Heart left ventricle (tissue), 13 donors: Measurements from ENCODE around the gene GUCA2A.

Experiments used
- CTCF ChIP-seq, 12 donors: fragments of 200-600 bp; sonication (generic) in 4 of 12; IDR thresholded peaks; one replicate each; pipeline versions ENCODE4 v1.5.0 to v1.8.0; 2018 to 2022; ENCODE audit warnings: antibody characterized with exemption in 12 of 12, mild to moderate bottlenecking in 5 of 12
- POLR2A ChIP-seq, 2 donors: fragments of 450-650 bp; IDR thresholded peaks; one replicate each; pipeline ENCODE4 v1.6.1; 2017; ENCODE audit warnings: antibody characterized with exemption in 2 of 2, mild to moderate bottlenecking in 2 of 2, moderate library complexity in 2 of 2
- donor health status: ischemic (EF 13 %, LVEDD 7.1; RV severe dilation, severe dysfunction).
- donor health status: DM: no; HTN: yes; CAD: no.
- donor health status: DM: no; HTN: no; CAD: no.
- donor health status: ischemic (EF 25% LVEDD 6.9; RV normal size, moderate dysfunction).
- donor health status: ischemic (EF 25% LVEDD 5.7; RV mildly dilated, moderate dysfunction).
- donor health status: ischemic (EF 35%, LVEDD 5.7; RV mildly dilated, moderate dysfunction).
- donor health status: nonischemic (EF 11% LVEDD 7.7; RV severe dilation, severe dysfunction).
- donor health status: DM: yes; HTN: yes; CAD: no.
- donor health status: PGD.
- donor health status: ischemic (EF 29% LVEDD 5.4; RV normal size, mild dysfunction).
- donor health status: nonischemic (EF 23%, LVEDD 6.1; RV moderate dilation, normal function).

GRCh38 chr1:42117214-42117613 is 47.3 kb downstream of the GUCA2A start:
- TF ChIP-seq CTCF (IDR thresholded peaks at IDR 0.05) (no peak), POLR2A (IDR thresholded peaks at IDR 0.05) (no peak)
